ENCODE data around the gene NIBAN1.

DNA sequence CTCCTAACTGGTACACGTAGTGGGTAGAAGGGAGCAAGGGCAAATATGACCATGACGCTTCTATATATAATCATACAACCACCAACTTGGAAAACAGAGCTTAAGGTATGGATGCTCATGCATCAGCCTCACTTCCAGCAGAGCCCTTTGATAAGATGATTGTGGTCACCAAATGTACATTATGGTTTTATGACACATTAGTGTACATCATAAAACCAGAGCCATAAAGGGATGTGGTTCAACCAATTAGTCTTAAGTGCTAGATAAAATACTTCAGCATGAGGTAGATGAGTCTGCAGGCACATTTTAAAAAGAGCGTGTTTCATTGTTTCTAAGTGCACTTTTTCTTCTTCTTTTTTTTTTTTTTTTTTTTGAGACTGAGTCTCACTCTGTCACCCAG, 43.7 kb downstream of the NIBAN1 start:
- TF ChIP-seq CTCF (IDR thresholded peaks at IDR 0.05) (no peak), POLR2A (IDR thresholded peaks at IDR 0.05) (no peak)
